HG03135 (cell line): ENCODE measurements around the gene SAMM50.
A peak's percentile ranks its signal among the peaks of the same experiment; 100 is the strongest.

Source experiments
- ATAC-seq: cut with Tn5 transposase; IDR thresholded peaks from one replicate; pipeline ENCODE4 v1.9.1; 2021; ENCODE audit warnings: mild to moderate bottlenecking, moderate library complexity; ENCODE audit not compliant: unreplicated experiment

The SAMM50 gene

DNA sequence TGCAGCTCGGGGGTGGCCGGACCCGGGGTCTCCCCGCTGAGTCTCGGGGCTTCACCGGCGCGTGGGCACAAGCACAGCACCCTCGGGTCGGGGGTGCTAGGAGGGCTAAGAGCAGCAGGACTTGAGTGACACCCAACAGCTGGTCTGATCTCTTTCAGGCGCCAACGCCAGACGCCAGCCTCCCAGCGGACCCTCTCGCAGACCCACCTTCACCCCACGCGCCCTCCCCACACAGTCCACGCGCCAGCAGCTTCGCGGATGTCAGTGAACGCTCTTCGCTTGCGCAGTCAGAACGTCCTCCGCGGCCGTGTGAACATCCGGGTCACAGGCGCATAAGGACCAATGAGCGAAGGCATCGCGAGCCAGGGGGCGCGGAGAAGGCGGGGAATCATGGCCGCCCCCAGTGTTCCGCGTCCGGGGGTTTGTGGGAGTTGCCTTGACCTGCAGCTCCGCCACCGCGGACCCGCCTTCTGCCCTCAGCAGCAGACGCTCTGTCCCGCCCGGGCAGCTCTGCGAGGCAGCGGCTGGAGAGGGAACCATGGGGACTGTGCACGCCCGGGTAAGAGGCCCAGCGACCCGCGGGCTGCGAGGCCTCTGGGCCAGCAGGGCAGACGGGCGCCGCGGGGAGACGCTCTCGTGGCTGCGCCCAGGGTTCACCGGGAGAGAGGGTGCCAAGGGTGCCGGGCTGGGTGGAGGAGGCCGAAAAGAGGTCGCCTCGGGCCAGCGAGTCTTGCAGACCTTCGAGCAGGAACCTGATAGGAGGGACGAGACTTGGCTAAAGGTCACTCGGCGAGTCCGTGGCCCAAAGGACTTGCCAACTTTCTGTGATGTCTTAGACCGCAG is at the start of gene SAMM50:
SAMM50 (plus strand) TSS at position 403 of the 843 bp plus-strand sequence; CDS start at position 539, 136 bp downstream.
- peak; percentile 86 for ATAC-seq

DNA sequence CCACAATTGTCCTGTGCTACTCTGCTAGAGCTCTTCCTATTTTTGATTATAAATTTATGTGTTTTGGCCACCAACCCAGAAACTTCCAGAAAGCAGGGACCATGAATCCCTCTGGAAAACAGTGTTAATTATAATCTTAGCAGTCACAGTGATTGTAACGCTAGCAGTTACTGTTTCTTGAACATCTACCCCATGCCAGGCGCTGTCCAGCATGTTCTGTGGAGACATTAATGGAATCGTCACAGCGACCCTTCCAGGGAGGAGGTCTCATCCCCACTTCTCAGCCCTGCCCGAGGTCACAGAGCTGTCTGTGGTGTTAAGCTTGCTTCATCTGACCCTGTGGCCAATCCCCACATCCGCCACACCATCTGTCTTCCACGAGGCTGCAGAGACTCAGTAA is 49.6 kb upstream of the SAMM50 start:
- no peak for ATAC-seq

DNA sequence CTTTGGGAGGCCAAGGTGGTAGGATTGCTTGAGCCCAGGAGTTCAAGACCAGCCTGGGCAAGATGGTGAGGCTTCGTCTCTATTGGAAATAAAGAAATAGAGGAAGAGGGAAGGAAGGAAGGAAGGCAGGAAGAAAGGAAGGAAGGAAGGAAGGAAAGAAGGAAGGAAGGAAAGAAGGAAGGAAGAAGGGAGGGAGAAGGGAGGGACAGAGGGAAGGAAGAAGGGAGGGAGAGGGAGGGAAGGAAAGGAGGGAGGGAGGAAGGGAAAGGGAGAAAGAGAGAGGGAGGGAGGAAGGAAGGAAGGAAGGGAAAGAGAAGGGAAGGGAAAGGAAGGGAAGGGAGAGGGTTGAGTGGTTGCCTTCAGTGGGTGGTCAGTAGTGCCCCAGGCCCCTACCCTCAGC is 45.5 kb upstream of the SAMM50 start:
- no peak for ATAC-seq

DNA sequence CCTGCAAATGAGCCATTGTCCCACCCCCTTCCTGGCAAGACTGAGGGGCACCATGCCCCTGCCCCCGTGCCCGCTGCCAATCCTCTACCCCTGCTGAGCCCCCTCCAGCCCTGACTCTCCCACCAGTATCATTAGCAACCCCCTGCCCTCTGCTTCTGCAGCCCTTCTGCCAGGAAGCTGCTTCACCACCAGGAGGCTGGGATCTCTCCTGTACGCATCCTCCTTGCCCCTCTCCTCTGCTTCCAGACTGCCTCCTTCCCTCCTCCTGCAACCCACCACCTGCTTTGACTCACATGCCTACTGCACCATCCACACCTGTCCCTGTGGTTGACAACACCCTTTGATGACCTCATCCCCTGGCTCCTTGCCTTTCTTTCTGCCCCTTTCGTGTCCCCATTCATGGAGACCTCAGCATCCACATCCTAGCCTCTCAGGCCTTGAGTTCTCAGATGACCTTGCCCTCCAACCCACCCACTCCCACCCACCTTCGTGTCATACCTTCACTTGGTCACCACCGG is 45.0 kb upstream of the SAMM50 start:
- ATAC-seq, result no peak

DNA sequence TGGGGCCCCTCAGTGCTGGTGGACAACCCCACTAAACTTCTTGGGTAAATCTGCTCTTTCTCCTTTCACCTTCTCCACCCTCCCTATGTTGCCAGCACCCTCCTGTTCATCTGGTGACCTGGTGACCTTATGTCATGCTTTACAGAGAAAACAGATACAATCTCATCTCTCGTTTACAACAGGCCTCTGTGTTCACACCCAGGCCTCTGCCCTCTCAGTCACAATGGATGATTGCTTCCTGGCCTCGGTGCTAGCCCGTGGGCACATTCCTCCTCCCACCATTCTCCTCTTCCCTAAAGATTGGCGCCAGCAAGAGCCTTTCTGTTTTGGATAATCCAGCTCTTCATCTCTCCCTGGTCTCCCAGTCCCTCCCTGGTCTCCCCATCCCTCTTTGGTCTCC is 43.9 kb upstream of the SAMM50 start:
- no peak for ATAC-seq

DNA sequence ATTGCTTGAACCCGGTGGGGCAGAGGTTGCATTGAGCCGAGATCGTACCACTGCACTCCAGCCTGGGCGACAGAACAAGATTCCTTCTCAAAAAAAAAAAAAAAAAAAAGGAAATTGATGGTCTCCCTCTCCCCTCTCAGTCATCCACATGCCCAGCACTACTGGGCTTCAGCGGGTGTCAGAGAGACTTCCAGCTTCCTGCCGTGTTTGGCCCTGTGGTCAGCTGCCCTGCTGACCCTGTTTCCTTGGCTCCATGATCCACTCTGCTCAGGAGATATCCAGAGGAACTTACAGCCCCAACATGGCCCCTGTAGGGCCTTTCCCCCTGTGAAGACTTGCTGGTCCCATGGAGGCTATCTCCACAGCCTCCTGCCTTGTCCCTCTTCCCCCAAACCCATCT is 37.7 kb upstream of the SAMM50 start:
- ATAC-seq, result no peak

DNA sequence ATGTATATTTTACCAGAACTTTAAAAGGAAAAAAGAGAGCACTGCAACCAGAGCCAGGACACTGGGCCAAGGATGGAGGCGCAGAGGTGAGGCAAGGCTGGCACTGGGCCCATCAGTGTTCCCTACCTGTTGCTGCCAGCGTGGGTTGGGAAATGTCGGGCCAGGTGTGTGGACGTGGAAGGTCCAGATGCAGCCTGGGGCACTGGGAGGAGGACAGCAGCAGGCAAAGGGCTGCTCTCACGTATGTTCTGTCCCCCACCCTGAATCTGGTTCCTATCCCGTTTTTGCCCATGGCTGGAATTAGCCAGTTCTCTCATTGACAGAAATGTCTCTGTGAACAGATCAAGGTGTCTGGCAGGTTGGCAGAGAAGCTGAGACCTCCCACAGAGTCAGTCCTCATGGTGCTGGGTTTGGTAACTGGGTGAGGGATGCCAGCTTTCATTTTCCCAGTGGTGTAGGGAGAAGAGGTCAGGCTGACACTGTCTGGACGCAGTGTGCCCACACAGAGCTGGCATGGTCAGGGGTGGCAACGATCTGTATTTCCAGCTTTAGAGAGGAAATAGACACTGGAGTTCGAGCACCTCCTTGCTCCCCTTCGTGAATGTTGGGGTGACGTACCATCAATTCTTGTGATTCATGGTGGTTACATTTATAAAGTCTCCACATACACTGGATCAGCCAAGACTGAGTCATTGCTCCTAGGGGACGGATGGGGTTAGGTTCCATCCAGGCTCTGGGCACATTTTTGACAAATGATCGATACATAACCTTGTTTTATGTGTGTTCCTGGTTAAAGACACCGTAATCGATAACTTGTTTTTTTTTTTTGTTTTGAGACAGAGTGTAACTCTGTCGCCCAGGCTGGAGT is 35.9 kb upstream of the SAMM50 start:
- no peak for ATAC-seq

DNA sequence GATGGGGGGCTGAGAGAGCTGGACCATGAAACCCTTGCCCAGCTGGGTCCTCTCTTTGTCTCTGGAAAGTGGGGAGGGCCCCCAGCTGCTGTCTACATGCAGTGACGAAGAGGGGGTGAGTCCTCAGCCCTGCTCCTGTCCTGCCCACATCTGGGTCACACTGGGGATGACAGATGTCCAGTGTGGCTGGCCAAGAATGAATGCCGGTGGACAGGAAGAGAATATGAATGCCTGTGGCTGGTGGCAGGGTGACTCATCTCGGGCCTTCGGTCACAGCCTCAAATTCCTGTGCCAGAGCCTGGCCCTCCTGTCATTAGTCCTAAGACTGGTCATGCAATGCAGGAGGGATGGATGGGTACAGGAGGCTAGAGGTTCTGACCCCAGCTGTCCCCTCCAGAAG is 33.9 kb upstream of the SAMM50 start:
- no peak for ATAC-seq

DNA sequence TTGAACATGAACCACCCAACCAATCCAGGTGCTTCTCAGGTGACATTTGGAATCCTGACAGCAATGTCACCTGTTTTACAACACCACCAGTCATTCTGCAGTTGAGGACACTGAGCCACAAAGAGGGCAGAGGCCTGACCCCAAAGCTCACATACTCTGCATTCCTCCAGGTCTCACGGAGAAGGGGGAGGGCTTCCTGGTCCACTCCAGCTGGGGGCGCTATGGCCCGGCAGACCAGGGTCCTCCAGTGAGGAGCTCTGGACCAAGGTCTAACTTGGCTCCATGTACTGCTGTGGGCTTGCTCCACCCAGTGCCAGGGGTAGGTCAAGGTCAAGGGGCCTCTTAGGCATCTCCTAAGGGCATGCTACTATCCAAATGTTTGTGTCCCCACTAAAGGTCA is 33.1 kb upstream of the SAMM50 start:
- ATAC-seq, result no peak

DNA sequence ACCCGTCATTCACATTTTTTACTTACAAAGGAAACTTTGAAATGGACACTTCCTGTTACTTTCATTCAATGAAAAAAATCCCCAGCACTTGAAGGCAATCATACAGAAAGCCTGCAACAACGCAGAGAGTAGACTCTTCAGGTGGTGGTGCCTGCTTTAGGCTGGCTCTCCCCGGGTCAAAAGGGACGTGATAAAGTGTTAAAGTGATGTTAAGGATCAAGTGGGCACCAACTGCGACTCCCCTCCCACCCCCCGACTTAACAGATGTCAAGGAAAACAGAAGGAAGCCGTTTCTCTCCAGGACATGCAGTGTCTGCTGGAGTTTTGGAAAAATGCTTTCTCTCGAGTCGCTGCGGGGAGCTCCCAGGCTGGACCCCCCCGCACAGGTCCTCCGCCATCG is 32.1 kb upstream of the SAMM50 start:
- ATAC-seq, result no peak

DNA sequence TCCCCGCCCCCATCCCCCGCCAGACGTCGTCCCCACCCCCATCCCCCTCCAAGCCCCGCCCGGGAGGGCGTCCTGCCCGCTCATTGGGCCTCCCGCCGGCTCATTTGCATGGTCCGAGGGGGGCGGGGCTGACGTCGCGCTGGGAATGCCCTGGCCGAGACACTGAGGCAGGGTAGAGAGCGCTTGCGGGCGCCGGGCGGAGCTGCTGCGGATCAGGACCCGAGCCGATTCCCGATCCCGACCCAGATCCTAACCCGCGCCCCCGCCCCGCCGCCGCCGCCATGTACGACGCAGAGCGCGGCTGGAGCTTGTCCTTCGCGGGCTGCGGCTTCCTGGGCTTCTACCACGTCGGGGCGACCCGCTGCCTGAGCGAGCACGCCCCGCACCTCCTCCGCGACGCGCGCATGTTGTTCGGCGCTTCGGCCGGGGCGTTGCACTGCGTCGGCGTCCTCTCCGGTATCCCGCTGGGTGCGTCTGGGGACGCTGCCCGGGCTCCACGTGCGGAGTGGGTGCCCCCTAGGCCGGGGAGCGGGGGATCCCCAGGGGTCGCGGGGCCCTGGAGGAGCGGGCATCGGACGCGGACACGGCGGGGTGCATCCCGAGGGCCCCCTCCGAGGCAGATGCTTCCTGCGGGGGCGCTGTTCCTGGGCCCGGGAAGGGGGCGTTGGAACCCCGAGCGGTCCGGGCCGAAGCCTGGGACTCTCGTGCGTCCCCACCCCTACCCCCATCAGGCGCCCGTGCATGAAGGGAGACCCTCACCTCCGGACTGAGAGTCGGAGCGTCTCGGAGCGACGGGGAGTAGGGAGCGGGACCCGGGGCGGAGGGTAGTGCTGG is 31.4 kb upstream of the SAMM50 start, which contains the start of gene PNPLA3:
PNPLA3 (plus strand) TSS at position 175 of the 834 bp plus-strand sequence; CDS start at position 282, 107 bp downstream.
- ATAC-seq, result no peak

DNA sequence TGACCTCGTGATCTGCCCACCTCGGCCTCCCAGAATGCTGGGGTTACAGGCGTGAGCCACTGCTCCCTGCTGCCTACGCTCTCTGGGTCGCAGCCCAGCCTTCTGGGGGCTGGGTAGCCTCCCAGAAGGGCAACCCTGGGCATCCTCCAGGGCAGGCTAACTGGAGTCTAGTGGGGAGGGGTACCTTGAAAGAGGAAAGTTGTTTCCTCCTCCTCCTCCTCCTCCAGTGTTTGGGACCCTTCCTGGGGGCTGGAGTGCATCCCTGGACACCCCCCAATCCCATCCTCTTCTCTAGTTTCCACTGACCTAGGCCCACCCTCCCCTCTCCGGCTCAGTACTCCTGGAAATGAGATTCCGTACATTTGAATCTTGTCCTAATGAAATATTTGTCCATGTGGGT is 30.4 kb upstream of the SAMM50 start:
- ATAC-seq, result no peak

DNA sequence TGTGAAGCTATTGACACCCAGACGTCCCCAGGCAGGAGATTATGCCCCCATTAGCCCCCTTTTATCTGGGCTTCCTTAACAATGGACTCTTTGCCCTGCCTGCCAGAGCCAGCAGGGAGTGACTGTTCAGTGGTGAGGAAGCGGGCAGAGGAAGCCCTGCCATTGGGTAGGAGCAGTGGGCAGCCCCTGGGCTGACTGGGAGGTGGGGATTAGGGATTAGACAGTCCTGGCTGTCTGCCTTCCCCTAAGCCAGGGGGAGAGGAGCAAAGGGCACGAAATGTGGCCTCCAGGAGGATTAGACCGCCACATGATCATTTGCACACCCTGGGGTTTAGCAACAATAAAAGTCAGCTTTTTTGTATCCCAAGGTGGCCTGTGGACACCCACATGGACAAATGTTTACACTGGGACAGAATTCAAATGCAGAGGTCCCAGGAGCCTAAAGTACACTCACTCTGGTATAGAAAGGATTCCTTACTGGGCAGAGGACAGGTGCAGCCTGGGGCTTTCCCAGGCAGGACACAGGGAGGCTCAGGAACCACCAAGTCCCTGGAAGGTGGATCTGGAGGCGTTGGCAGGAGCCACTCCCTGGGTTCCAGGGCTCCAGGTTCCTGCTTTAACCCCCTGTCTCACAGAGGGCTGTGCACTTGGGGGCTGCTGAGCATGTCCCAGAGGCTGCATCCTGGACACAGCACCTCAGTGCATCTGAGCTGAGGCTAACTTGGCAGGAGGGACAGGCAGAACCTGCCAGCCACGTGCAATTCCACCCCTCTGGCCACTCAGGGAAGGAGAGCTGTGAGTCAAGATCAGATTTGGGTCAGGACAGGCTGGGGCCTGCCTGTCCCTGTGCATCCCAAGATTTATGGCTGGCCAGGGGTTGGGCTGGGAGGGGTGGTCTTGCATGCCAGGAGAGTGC is 29.6 kb upstream of the SAMM50 start:
- no peak for ATAC-seq

DNA sequence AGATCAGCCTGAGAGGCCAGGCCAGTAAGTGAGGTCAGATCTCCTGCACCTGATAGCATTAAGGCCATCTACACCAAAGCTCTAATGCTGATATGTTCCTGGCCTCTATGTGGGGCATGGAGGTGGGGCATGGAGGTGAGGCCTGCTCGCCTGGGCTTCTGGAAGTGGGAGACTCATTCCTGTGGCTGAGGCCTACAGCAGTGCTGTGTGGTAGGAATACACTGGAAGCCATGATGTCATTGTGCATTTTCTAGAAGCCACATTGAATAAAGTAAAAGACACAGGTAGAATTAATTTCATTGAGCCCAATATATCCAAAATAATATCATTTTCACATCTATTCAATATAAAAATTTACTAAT is 28.9 kb upstream of the SAMM50 start:
- ATAC-seq, result no peak

DNA sequence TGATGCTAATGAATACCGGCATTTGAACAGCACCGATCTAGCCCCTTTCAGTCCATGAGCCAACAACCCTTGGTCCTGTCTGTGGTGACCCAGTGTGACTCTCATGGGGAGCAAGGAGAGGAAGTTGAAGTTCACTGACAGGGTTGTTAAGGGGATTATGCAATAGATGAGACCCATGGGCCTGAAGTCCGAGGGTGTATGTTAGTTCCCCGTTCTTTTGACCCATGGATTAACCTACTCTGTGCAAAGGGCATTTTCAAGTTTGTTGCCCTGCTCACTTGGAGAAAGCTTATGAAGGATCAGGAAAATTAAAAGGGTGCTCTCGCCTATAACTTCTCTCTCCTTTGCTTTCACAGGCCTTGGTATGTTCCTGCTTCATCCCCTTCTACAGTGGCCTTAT is 26.8 kb upstream of the SAMM50 start:
- no peak for ATAC-seq

DNA sequence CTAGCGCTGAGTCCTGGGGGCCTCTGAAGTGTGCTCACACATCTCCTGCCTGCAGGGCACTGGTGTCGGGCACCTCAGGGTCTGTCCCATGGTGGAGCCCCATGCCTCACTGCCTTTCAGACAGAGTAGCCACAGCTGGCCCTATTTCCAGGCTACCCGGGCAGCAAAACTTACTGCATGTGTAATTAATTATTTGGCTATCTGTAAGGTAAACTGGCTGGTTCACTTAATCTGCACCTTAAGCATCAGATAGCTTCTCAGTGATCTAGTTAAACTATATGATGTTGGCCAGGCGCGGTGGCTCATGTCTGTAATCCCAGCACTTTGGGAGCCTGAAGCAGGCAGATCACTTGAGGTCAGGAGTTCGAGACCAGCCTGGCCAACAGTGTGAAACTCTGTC is 26.3 kb upstream of the SAMM50 start:
- ATAC-seq, result no peak

DNA sequence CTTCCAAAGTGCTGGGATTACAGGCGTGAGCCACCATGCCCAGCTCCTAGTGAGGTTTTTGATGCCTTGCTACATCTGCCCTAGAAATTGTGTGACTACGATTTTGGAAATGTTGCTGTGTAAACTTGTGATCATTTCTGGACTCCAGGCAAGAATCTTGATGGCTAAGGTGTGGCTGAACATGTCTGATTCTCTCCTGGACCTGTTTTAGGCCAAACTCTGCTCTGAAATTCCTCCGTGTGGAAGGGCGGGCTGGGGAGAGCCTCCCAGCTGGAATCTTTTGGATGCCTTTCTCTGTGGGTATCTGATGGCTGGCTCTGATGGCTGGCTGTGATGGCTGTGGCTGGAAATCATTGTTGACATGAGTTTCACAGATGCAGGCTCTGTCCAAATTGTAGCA is 23.5 kb upstream of the SAMM50 start:
- ATAC-seq, result no peak

DNA sequence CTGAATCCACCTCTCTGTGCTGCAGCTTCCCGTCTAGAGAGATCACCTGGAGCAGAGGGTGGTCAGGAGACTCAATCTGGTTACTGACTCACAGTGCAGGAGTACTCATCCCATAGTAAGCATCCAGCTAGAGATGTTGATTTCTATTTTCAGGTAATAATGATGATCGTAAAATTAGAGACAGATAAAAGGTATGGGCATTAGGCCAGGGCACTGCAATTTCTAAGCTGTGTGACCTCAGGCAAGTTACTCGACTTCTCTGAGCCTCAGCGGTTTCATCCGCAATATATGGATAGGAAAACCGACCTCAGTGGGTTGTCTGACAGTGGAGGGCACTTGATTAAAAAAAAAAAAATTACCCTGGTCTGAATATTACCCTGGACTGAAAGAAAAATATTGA is 13.8 kb upstream of the SAMM50 start:
- ATAC-seq, result no peak

DNA sequence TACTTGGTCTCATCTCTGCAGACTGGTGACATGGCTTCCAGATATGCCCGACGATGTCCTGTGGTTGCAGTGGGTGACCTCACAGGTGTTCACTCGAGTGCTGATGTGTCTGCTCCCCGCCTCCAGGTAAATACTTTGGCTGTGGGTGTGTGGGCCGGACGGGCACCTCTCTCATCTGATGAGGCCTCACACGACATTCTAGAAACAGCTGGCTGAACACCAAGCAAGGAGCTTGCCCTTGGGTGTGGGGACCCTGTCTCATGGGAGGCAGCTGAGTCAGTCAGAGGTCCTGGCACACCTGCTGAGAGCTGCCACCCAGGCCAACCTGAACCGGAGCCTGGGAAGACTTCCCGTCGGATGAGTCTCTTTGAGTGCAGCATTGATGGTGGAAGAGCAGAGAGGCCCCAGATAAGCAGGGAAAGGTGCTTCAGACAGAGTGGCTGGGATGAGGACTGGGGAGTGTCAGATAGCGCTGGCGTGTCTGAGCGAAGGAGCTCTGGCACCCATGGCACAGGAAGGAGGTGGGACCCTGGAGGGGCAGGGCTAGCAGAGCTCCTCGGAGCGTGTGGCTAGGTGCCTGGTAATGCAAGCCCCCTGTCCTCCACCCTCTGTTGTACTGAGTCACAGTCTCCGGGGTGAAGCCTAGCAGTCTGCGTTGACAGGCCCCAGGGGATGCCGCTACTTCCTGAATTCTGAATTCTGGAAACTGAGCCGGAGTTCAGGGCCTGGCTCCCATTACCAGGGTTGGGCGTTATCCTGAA is 10.4 kb upstream of the SAMM50 start:
- no peak for ATAC-seq
